Stomach (tissue), 9 donors: Measurements from ENCODE around the gene WFIKKN1. TPM values are rescaled to one million over a fixed set of nuclear protein-coding genes. Genes with fewer than 3 reads are reported as not detected.

Experiments used
- DNase-seq, 2 donors: peaks; one replicate each; pipeline versions ENCODE4 v3.0.0 to v3.0.0-alpha.2; 2013 to 2019
- H3K27ac ChIP-seq, 5 donors: fragments of 200-600 bp in 4 of 5; sonication (generic) in 4 of 5; one replicate each; pipeline ENCODE4 v1.5.1; 2013 to 2019; ENCODE audit warnings: mild to moderate bottlenecking in 1 of 5, moderate library complexity in 1 of 5
- H3K27me3 ChIP-seq, 3 donors: fragments of 200-600 bp; sonication (generic); one replicate each; pipeline ENCODE4 v1.5.1; 2017 to 2019; ENCODE audit warnings: mixed run types in 1 of 3
- H3K36me3 ChIP-seq, 4 donors: fragments of 200-600 bp; sonication (generic); 1 replicate in 3 of 4; 2 replicates in 1 of 4; pipeline ENCODE4 v1.5.1; 2016 to 2019
- H3K4me1 ChIP-seq, 4 donors: fragments of 200-600 bp; sonication (generic); one replicate each; pipeline ENCODE4 v1.5.1; 2016 to 2019
- H3K4me3 ChIP-seq, 4 donors: fragments of 200-600 bp; sonication (generic) in 3 of 4; one replicate each; pipeline ENCODE4 v1.5.1; 2016 to 2019; ENCODE audit warnings: mild to moderate bottlenecking in 1 of 4
- H3K9me3 ChIP-seq, 4 donors: fragments of 200-600 bp; sonication (generic); one replicate each; pipeline ENCODE4 v1.5.1; 2016 to 2019
- CTCF ChIP-seq, 7 experiments: fragments of 450-650 bp in 4 of 7; fragments of 200-600 bp in 3 of 7; sonication (generic) in 3 of 7; IDR thresholded peaks; one replicate each; pipeline ENCODE4 v1.5.1; 2016 to 2019; ENCODE audit warnings: antibody characterized with exemption in 7 of 7, control low read depth in 2 of 7, mild to moderate bottlenecking in 1 of 7
- EP300 ChIP-seq: sonication (generic); formaldehyde crosslinking; IDR thresholded peaks from one replicate; pipeline ENCODE4 v1.6.1; 2017; ENCODE audit warnings: antibody characterized with exemption
- POLR2A ChIP-seq, 4 donors: fragments of 450-650 bp; IDR thresholded peaks; one replicate each; pipeline ENCODE4 v1.6.1; 2016; ENCODE audit warnings: antibody characterized with exemption in 4 of 4, control low read depth in 2 of 4, mild to moderate bottlenecking in 1 of 4, moderate library complexity in 1 of 4
- POLR2AphosphoS5 ChIP-seq, 3 donors: sonication (generic); formaldehyde crosslinking; IDR thresholded peaks; one replicate each; pipeline ENCODE4 v1.6.1; 2016; ENCODE audit warnings: antibody characterized with exemption in 3 of 3
- WGBS, 5 donors: extraction: QIAGEN DNeasy Blood & Tissue Kit in 3 of 5; methylation state at CpG; one replicate each; pipeline versions ENCODE4 v1.1.5 to v1.1.7; 2013 to 2018; 5-methylcytosine and 5-hydroxymethylcytosine counted together
- intact Hi-C: fragments of 100-400 bp; cut with DNase I; formaldehyde crosslinking; loops from one replicate; pipeline ENCODE4 v1.15.1; 2023; ENCODE audit warnings: low total_unique reads
- polyA plus RNA-seq, 3 donors: library from polyadenylated mRNA; stranded (reverse); fragments of 200-250 nt; gene quantifications; one replicate each; pipeline ENCODE4 v1.2.3, GENCODE V29; 2013
- total RNA-seq, 5 donors: library from RNA; depleted of rRNA; stranded (reverse); fragments of >200 nt; gene quantifications; one replicate each; pipeline versions ENCODE4 v1.1.0 to v1.2.3, GENCODE V29; 2014 to 2016
- donor health status: healthy with polysubstance abuse.
- donor health status: Bipolar disorder and iron deficiency.
- donor health status: healthy.

WFIKKN1 gene
- total and polyA plus RNA-seq, 8 donors: 0.14 to 25.8 (median 1.5) TPM; not detected in 1

DNA sequence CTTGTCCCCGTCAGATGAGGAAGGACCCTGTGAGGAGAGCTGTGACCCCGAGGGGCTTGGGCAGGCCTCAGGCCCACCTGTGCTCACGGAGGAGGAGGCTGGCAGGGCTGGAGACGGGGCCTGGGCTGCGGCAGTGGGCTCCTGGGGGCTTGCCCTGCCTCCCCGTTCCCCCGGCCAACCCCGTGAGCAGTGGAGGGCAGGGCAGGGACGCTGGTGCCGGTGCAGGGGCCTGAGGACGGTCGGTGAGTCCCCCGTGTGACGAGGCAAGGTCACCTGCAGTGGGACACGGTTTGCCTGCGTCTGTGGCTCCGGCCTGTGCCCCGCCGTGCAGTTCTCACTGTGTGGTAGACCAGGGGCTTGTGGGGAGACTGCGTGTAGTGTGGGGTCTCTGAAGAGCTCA lies 28.8 kb downstream of the WFIKKN1 start:
- Histone ChIP-seq H3K4me1 (peaks cover 14 to 26% (median 19%) of the 10 kb centered on the region in 4 donors), H3K27me3 (no peaks in the 10 kb centered on the region), H3K4me3 (no peak overlapping the region), H3K9me3 (no peaks in the 10 kb centered on the region), H3K27ac (peak overlapping the region in 2 of 5 donors; percentile 68 to 83), H3K36me3 (peaks cover 7 to 50% (median 41%) of the 10 kb centered on the region in 4 donors)
- intact Hi-C loops: loop anchor here (10.0 kb wide), 1 partner anchor 85 kb away; no protein-coding TSS in a partner anchor
- no peak for DNase-seq
- TF ChIP-seq EP300: no peak
- no peak for TF ChIP-seq POLR2A (IDR thresholded peaks at IDR 0.05)
- no peak for TF ChIP-seq CTCF (IDR thresholded peaks at IDR 0.05)
- TF ChIP-seq POLR2AphosphoS5 (IDR thresholded peaks at IDR 0.05): no peak
- WGBS, 5 donors: 80 to 92% (median 86%) methylated on average over 3 to 20 of the region's 20 CpGs

DNA sequence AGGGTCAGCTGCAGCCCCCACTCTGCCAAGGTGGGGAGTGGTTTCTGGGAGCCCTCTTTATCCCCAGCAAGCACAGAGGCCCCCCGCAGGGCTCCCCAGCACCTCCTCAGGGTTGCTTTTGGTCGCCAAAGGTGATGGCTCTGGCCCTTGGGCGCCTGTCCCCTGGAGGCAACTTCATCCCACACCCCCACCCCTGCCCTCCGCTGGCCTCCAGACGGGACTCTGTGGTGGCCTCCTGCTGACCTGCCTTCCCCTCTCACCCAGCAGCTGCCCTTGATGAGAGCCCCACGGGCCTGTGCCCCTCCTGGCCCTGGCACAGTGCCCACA lies 29.3 kb downstream of the WFIKKN1 start:
- intact Hi-C loops: no loop called here
- TF ChIP-seq POLR2AphosphoS5 (IDR thresholded peaks at IDR 0.05) (no peak), POLR2A (IDR thresholded peaks at IDR 0.05) (no peak), EP300 (no peak), CTCF (IDR thresholded peaks at IDR 0.05) (no peak)
- Histone ChIP-seq H3K4me1 (peaks cover 14 to 26% (median 19%) of the 10 kb centered on the region in 4 donors), H3K9me3 (no peaks in the 10 kb centered on the region), H3K27me3 (no peaks in the 10 kb centered on the region), H3K4me3 (peak overlapping the region; percentile 21 to 35 (median 26)), H3K27ac (peak overlapping the region; percentile 34 to 83 (median 73)), H3K36me3 (peaks cover 6 to 45% (median 38%) of the 10 kb centered on the region in 4 donors)
- 42 to 63% (median 56%) methylated on average over 4 to 6 of the region's 6 CpGs for WGBS, 5 donors
- no peak for DNase-seq

GRCh38 chr16:660459-661183 lies 29.8 kb downstream of the WFIKKN1 start:
- peak in 2 of 3 donors; percentile 69 to 72 for TF ChIP-seq POLR2AphosphoS5 (IDR thresholded peaks at IDR 0.05)
- TF ChIP-seq EP300: no peak
- TF ChIP-seq CTCF (IDR thresholded peaks at IDR 0.05): peak in 6 of 7 experiments; percentile 23 to 71 (median 48)
- no peak for TF ChIP-seq POLR2A (IDR thresholded peaks at IDR 0.05)
- Histone ChIP-seq H3K27me3 (no peaks in the 10 kb centered on the region), H3K9me3 (no peaks in the 10 kb centered on the region), H3K4me3 (peak overlapping the region; percentile 21 to 35 (median 26)), H3K4me1 (peaks cover 14 to 26% (median 19%) of the 10 kb centered on the region in 4 donors), H3K27ac (peak overlapping the region; percentile 34 to 83 (median 73)), H3K36me3 (peaks cover under 1 to 40% (median 33%) of the 10 kb centered on the region in 4 donors)
- DNase-seq: peak; percentile 93 to 97
- intact Hi-C loops: no loop called here
- WGBS, 5 donors: 7 to 25% (median 13%) methylated on average over 19 to 40 of the region's 43 CpGs; no CpG with 5 or more reads in 1 of the 5 donors

DNA sequence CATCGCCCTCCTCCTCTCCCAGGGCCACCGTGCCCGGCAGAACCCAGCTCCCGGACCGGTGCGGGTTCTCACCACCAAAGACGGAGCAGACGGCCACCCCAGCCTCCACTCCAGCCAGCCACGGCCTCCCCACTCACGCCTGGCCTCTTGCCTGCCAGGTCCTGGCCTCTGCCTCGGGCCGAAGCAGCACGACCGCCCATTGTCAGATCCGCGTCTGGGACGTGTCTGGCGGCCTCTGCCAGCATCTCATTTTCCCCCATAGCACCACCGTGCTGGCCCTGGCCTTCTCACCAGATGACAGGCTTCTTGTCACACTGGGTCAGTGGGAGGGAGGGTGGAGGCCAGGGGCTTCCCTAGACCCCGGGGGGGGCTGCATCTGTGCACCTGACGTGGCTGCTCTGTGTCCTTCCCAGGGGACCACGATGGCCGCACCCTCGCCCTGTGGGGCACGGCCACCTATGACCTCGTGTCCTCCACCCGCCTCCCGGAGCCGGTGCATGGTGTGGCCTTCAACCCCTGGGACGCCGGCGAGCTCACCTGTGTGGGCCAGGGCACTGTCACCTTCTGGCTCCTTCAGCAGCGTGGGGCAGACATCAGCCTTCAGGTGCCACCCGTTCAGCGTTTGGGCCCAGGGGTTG lies 30.5 kb downstream of the WFIKKN1 start:
- no peak for DNase-seq
- Histone ChIP-seq H3K4me1 (peaks cover 14 to 26% (median 19%) of the 10 kb centered on the region in 4 donors), H3K4me3 (peak overlapping the region in 3 of 4 donors; percentile 1 to 22 (median 18)), H3K27ac (peak overlapping the region; percentile 11 to 80 (median 73)), H3K36me3 (peaks cover 0 to 33% (median 27%) of the 10 kb centered on the region in 4 donors), H3K9me3 (no peaks in the 10 kb centered on the region), H3K27me3 (no peaks in the 10 kb centered on the region)
- 48 to 72% (median 53%) methylated on average over 14 to 35 of the region's 35 CpGs for WGBS, 5 donors
- TF ChIP-seq CTCF (IDR thresholded peaks at IDR 0.05) (peak in 2 of 7 experiments; percentile 2 to 21), POLR2A (IDR thresholded peaks at IDR 0.05) (no peak)
- intact Hi-C loops: no loop called here
